Measurements from ENCODE around the gene STK38.
A peak's percentile ranks its signal among the peaks of the same experiment; 100 is the strongest.

- no peak for TF ChIP-seq CTCF (IDR thresholded peaks at IDR 0.05)
- TF ChIP-seq EP300 (IDR thresholded peaks at IDR 0.05; ENCODE audit: low read depth), result no peak
- peak; percentile 7 for TF ChIP-seq POLR2A (IDR thresholded peaks at IDR 0.05)
- no peak for TF ChIP-seq POLR2AphosphoS5 (IDR thresholded peaks at IDR 0.05)
Measured at GRCh38 chr6:36546308-36546919, 865 bp downstream of the STK38 start.
